RWPE2 (cell line): ENCODE data around the gene GMPPA.

Experiments
- ATAC-seq: fragments of 200-7000 bp; cut with Tn5 transposase; 3 replicates; pipeline ENCODE4 v1.9.1; 2021; ENCODE audit warnings: low read depth
- DNase-seq: peaks from one replicate; pipeline ENCODE4 v3.0.0-alpha.2; 2020; ENCODE audit warnings: low spot score
- H3K27ac ChIP-seq: fragments of 450-650 bp; 2 replicates; pipeline ENCODE4 v1.5.1; 2017; ENCODE audit warnings: mild to moderate bottlenecking; ENCODE audit not compliant: poor library complexity, severe bottlenecking
- H3K27me3 ChIP-seq: fragments of 250-450 bp; sonication (Bioruptor Pico); 2 replicates; pipeline ENCODE4 v1.5.1; 2021; ENCODE audit warnings: mild to moderate bottlenecking, moderate library complexity; ENCODE audit not compliant: insufficient read depth, poor library complexity, severe bottlenecking
- H3K36me3 ChIP-seq: fragments of 250-450 bp; sonication (Bioruptor Pico); 2 replicates; pipeline ENCODE4 v1.5.1; 2020; ENCODE audit warnings: low read depth, mild to moderate bottlenecking, moderate library complexity
- H3K4me1 ChIP-seq: fragments of 250-450 bp; sonication (Bioruptor Pico); 2 replicates; pipeline ENCODE4 v1.5.1; 2021; ENCODE audit warnings: mild to moderate bottlenecking, moderate library complexity; ENCODE audit not compliant: insufficient read depth, poor library complexity, severe bottlenecking
- H3K4me3 ChIP-seq: fragments of 250-450 bp; sonication (Bioruptor Pico); 2 replicates; pipeline ENCODE4 v1.5.1; 2021; ENCODE audit warnings: mild to moderate bottlenecking, moderate library complexity; ENCODE audit not compliant: severe bottlenecking
- H3K9me3 ChIP-seq: fragments of 250-450 bp; sonication (Bioruptor Pico); 2 replicates; pipeline ENCODE4 v1.5.1; 2021; ENCODE audit warnings: mild to moderate bottlenecking, moderate library complexity; ENCODE audit not compliant: severe bottlenecking
- TF ChIP-seq, protein P1 (sequence below): fragments of 450-650 bp; IDR thresholded peaks from one replicate; pipeline ENCODE4 v1.5.1; 2017; ENCODE audit warnings: mild to moderate bottlenecking, moderate library complexity; ENCODE audit not compliant: poor library complexity, severe bottlenecking

GMPPA gene

DNA sequence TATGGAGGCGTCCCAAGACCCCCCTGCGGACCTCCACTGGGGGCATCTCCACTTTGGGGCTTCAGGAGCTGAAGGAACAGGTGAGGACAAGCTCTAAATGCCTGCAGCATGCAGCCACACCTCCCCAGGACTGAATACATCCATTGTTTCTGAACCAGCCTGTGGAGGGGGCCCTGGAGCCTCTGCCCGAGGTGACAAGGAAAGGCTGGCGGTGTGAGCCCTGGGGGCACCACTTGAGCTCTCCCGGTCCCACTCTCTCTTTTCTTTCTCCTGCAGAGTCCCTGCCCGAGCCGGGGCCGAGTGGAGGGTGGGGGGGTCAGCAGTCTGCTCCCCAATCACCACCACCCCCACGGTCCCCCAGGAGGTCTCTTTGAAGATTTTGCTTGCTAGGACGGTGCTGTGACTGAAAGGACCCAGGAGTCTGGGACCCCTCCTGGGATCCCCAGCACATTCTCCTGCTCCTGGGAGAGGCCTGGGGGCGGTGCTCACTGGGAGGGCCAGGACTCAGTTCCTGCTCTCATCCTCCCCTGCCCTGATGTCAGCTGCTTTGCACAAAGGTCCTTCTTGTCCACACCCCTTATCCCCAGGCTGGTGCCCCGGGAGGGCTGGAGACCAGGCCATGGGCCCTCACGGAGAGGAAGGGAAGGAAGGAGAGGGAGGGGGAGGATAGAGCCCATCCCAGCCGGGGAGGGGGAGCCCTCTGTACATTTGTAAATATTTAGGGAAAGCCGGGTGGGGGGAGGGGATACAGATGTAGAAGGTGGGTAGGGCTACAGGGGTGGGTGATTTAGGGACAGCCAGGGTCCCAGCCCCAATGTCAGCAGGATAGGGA, 39.2 kb downstream of the GMPPA start:
- Histone ChIP-seq H3K36me3 (peaks cover 27% of the 10 kb centered on the region), H3K27me3 (no peaks in the 10 kb centered on the region), H3K4me3 (no peak overlapping the region), H3K9me3 (no peaks in the 10 kb centered on the region), H3K4me1 (peaks cover 9% of the 10 kb centered on the region), H3K27ac (peak overlapping the region; percentile 4)
- ATAC-seq: no peak
- TF ChIP-seq, protein P1, sequence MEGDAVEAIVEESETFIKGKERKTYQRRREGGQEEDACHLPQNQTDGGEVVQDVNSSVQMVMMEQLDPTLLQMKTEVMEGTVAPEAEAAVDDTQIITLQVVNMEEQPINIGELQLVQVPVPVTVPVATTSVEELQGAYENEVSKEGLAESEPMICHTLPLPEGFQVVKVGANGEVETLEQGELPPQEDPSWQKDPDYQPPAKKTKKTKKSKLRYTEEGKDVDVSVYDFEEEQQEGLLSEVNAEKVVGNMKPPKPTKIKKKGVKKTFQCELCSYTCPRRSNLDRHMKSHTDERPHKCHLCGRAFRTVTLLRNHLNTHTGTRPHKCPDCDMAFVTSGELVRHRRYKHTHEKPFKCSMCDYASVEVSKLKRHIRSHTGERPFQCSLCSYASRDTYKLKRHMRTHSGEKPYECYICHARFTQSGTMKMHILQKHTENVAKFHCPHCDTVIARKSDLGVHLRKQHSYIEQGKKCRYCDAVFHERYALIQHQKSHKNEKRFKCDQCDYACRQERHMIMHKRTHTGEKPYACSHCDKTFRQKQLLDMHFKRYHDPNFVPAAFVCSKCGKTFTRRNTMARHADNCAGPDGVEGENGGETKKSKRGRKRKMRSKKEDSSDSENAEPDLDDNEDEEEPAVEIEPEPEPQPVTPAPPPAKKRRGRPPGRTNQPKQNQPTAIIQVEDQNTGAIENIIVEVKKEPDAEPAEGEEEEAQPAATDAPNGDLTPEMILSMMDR: no peak
- DNase-seq: no peak

DNA sequence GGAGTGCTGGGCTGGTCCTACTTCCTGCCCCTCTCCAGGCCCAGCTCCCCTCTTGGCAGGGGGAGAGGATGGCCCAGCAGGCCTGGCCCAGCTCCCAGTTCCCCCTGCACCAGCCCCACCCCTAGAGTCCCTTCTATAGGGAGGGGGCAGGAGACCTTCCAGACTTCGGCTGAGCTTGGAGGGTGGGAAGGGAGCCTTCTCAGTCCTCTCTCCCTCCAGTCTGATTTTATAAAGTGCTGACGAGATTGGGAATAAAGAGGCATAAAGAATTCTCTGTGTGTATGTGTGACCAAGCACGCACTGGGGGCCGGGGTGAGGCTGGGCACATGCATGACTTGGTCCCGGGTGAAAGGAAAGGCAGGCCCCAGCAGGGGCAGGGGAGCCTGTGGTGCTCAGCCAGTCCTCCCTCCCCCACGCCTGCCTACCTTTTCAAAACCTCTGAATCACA, 39.8 kb downstream of the GMPPA start:
- ATAC-seq (no peak), DNase-seq (no peak)

DNA sequence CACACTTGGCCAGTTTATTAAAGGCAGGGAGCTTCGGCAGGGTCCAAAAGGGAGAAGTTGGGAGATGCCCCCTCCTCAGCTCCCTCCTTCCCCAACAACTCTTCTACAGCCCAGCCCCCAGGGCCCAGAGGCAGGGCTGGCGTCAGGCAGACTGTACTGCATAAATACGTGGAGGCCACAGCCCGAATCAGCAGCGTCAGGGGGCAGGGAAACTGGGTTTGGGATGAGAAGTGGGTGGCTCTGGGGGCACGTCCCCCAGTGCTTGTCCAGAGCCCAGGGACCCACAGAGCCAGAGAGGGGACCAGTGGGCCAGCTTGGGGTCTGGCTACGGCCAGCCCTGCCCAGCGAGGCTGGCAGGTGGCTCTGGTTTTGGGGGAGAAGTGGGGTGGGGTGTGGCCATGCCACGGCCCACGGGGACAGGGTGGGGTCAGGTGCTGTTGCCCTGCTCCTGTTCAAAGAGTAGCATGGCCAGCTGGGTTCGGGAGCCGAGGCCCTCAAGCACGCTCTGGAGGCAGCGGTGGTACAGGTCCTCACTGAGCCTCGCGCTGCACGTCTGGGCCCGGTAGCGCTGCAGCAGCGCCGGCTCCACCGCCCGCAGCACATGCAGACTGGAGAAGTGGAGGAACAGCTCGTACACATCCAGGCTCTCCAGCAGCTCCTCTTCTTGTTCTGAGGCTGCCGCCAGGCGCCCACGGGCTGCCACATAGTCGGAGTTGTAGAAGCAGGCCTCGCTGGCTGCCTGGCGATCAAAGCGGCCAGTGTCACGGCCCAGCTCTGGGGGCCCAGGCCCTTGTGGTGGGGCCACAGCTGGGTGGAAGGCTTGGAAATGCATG, 40.5 kb downstream of the GMPPA start:
- TF ChIP-seq, protein P1: no peak
- peaks cover 9% of the 10 kb centered on the region for H3K4me1 ChIP-seq
- H3K9me3 ChIP-seq: no peaks in the 10 kb centered on the region
- H3K4me3 ChIP-seq: no peak overlapping the region
- DNase-seq (no peak), ATAC-seq (no peak)
- no peaks in the 10 kb centered on the region for H3K27me3 ChIP-seq
- peaks cover 27% of the 10 kb centered on the region for H3K36me3 ChIP-seq
- peak overlapping the region; percentile 4 for H3K27ac ChIP-seq

More for the DNA sequence above, 39.8 kb downstream of the GMPPA start:
- Histone ChIP-seq H3K4me1 (peaks cover 9% of the 10 kb centered on the region), H3K27me3 (no peaks in the 10 kb centered on the region), H3K36me3 (peaks cover 27% of the 10 kb centered on the region), H3K4me3 (no peak overlapping the region), H3K27ac (peak overlapping the region; percentile 4), H3K9me3 (no peaks in the 10 kb centered on the region)
- TF ChIP-seq, protein P1: no peak

DNA sequence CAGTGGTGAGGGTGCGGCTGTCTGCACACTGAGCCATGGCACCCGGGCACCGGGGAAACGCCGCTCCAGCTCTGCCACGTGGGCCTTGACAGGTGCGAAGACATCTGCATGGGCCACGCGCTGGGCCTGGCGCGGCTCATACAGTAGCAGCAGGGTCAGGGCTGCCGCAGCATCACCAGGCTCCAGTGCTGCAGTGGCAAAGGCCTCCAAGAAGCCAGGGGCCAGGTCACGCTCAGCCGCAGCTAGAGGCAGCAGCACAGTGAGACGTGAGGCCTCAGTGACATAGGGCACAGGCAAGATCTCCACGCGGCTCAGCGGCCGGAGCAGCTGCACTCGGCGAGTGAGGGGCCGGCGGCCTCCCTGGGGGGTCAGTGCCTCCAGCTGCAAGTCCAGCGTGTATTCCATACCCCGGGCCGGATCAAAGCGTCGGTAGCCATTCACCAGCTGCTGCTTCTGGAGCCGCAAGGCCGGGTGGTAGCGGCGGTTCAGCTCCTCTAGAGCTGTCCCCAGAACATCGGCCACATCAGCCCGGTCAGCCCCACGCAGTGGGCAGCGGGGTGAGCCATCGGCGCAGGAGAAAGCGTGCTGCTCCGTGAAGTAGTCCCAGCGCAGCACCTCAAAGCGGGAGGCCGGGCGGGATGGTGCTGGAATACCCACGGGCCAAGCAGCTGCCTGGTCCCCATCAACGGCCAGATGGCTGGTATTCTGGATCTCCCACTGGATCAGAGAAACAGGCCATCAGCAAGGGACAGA, 41.4 kb downstream of the GMPPA start:
- no peaks in the 10 kb centered on the region for H3K9me3 ChIP-seq
- peaks cover 9% of the 10 kb centered on the region for H3K4me1 ChIP-seq
- H3K4me3 ChIP-seq: no peak overlapping the region
- no peak for ATAC-seq
- no peak for DNase-seq
- TF ChIP-seq, protein P1: no peak
- peaks cover 27% of the 10 kb centered on the region for H3K36me3 ChIP-seq
- H3K27ac ChIP-seq: no peak overlapping the region
- no peaks in the 10 kb centered on the region for H3K27me3 ChIP-seq
